ENCODE results near the gene MAN1A2. TPM values are rescaled to one million over a fixed set of nuclear protein-coding genes. Genes with fewer than 3 reads are reported as not detected.
"Not testable (repeated sequence)": the region's sequence is repeated elsewhere in the genome, so short reads cannot be mapped to it uniquely, and the experiment has no call there.

MAN1A2 gene
- total RNA-seq, 2 experiments from 2014 or later: 33.8 to 35.0 TPM

DNA sequence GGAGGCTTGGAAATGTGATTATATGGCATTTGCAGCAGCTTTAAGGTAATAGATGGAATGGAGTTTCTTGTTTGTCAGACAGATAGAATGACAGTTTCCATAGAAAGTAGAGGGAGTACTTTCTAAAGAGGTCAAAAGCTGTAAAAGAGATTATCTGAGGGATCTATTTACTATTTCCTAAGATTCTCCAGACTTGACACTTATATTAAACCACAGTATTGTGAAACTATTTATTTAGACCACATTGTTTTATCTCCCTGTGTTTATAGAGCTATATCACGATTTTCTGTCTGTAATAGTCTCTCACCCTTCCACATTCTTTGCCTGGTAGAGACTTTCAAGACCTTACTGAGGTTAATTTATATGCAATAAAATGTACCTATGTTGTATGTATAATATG lies 66.7 kb downstream of the MAN1A2 start:
- H3K9me3 Mint-ChIP-seq: no peaks in the 10 kb centered on the region
- no peak overlapping the region for H3K27ac Mint-ChIP-seq
- DNase-seq: no peak
- H3K4me1 Mint-ChIP-seq: no peaks in the 10 kb centered on the region
- peaks cover 4% of the 10 kb centered on the region for H3K36me3 Mint-ChIP-seq (ENCODE audit: low read depth)
- no peak overlapping the region for H3K4me3 Mint-ChIP-seq
- H3K27me3 Mint-ChIP-seq: no peaks in the 10 kb centered on the region
- POLR2A ChIA-PET: no interaction called here
- CTCF ChIA-PET: no interaction called here

- H3K27ac Mint-ChIP-seq: no peak overlapping the region
- CTCF ChIA-PET: interaction anchor here (0.6 kb wide), 1 partner anchor 13 kb away, joined by 3 read pairs; no protein-coding TSS in a partner anchor
- DNase-seq: no peak
- peaks cover 4% of the 10 kb centered on the region for H3K36me3 Mint-ChIP-seq (ENCODE audit: low read depth)
- POLR2A ChIA-PET: no interaction called here
- no peaks in the 10 kb centered on the region for H3K27me3 Mint-ChIP-seq
- no peaks in the 10 kb centered on the region for H3K9me3 Mint-ChIP-seq
- H3K4me3 Mint-ChIP-seq: no peak overlapping the region
- no peaks in the 10 kb centered on the region for H3K4me1 Mint-ChIP-seq
Measured at GRCh38 chr1:117436513-117436912, 69.3 kb downstream of the MAN1A2 start.

- Mint-ChIP-seq H3K27ac (no peak overlapping the region), H3K9me3 (peaks cover 16% of the 10 kb centered on the region), H3K27me3 (no peaks in the 10 kb centered on the region), H3K4me3 (no peak overlapping the region), H3K36me3 (ENCODE audit: low read depth) (peaks cover 46% of the 10 kb centered on the region), H3K4me1 (no peaks in the 10 kb centered on the region)
- no peak for DNase-seq
- ChIA-PET CTCF (interaction anchor here (1.0 kb wide), 1 partner anchor 308 kb away, joined by 3 read pairs; no protein-coding TSS in a partner anchor), POLR2A (no interaction called here)
Measured at GRCh38 chr1:117447661-117448060, 80.4 kb downstream of the MAN1A2 start.

GRCh38 chr1:117452216-117452615 lies 85.0 kb downstream of the MAN1A2 start:
- ChIA-PET POLR2A (no interaction called here), CTCF (no interaction called here)
- H3K27me3 Mint-ChIP-seq: no peaks in the 10 kb centered on the region
- peaks cover 11% of the 10 kb centered on the region for H3K9me3 Mint-ChIP-seq
- H3K4me3 Mint-ChIP-seq: no peak overlapping the region
- H3K4me1 Mint-ChIP-seq: peaks cover 1% of the 10 kb centered on the region
- H3K36me3 Mint-ChIP-seq (ENCODE audit: low read depth): peaks cover 47% of the 10 kb centered on the region
- no peak for DNase-seq
- no peak overlapping the region for H3K27ac Mint-ChIP-seq

- no peak for DNase-seq
- H3K36me3 Mint-ChIP-seq (ENCODE audit: low read depth): peaks cover 39% of the 10 kb centered on the region
- POLR2A ChIA-PET: no interaction called here
Measured at GRCh38 chr1:117453958-117454357, 86.7 kb downstream of the MAN1A2 start.

GRCh38 chr1:117458410-117458809 lies 91.2 kb downstream of the MAN1A2 start:
- CTCF ChIA-PET; H3K4me1 Mint-ChIP-seq; H3K4me3 Mint-ChIP-seq; H3K27me3 Mint-ChIP-seq; H3K27ac Mint-ChIP-seq; POLR2A ChIA-PET; H3K36me3 Mint-ChIP-seq (ENCODE audit: low read depth); H3K9me3 Mint-ChIP-seq; DNase-seq: not testable (repeated sequence)

More at GRCh38 chr1:117453958-117454357, 86.7 kb downstream of the MAN1A2 start:
- H3K9me3 Mint-ChIP-seq: peaks cover 11% of the 10 kb centered on the region
- CTCF ChIA-PET: no interaction called here
- H3K27ac Mint-ChIP-seq: no peak overlapping the region
- no peaks in the 10 kb centered on the region for H3K27me3 Mint-ChIP-seq
- peaks cover 1% of the 10 kb centered on the region for H3K4me1 Mint-ChIP-seq
- no peak overlapping the region for H3K4me3 Mint-ChIP-seq

DNA sequence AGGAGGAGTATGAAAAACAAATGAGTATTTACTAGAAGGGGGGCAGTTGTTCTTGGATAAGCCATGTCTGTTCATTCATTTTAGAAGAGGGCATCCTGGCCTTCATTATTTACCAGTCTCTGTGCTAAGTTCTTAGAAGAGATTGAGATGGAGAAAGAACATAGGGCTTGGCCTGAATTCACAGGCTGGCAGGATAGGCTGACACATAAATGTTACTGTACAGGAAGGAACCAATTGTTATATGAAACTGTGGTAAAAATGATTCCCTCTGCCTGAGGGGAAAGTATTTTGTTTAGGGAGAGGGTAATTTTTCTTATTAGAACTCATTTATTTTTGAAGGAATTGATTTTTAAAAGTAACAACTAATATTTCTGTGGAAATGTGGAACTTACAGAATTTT lies 99.5 kb downstream of the MAN1A2 start:
- Mint-ChIP-seq H3K27me3 (no peaks in the 10 kb centered on the region), H3K4me1 (no peaks in the 10 kb centered on the region), H3K36me3 (ENCODE audit: low read depth) (peaks cover 22% of the 10 kb centered on the region), H3K27ac (no peak overlapping the region), H3K4me3 (no peak overlapping the region), H3K9me3 (no peaks in the 10 kb centered on the region)
- ChIA-PET CTCF (no interaction called here), POLR2A (no interaction called here)
- no peak for DNase-seq

DNA sequence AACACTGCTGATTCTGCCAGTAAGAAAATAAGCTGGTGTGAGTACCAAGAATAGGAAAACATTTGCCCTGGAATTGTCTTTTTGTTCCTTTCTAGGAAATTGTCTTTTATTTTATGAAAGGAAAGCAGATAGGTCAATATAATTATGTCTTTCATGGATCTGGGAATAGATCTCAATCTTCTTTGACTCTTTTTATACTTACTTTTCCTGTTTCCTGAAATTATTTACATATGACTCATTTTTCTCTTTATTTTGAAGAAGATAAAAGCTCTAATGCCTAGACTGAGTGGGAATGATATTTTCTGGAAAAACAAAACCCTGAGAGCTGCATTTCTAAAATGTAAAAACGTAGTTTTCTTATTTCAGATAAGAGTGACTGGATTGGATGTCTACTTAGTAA lies 100.1 kb downstream of the MAN1A2 start:
- ChIA-PET CTCF (no interaction called here), POLR2A (no interaction called here)
- no peaks in the 10 kb centered on the region for H3K27me3 Mint-ChIP-seq
- no peaks in the 10 kb centered on the region for H3K9me3 Mint-ChIP-seq
- peaks cover 22% of the 10 kb centered on the region for H3K36me3 Mint-ChIP-seq (ENCODE audit: low read depth)
- no peak for DNase-seq
- no peak overlapping the region for H3K27ac Mint-ChIP-seq
- H3K4me1 Mint-ChIP-seq: no peaks in the 10 kb centered on the region
- H3K4me3 Mint-ChIP-seq: no peak overlapping the region

- H3K9me3 Mint-ChIP-seq: peaks cover 6% of the 10 kb centered on the region
- no peak for DNase-seq
- CTCF ChIA-PET: no interaction called here
Measured at GRCh38 chr1:117473063-117473462, 105.8 kb downstream of the MAN1A2 start.

DNA sequence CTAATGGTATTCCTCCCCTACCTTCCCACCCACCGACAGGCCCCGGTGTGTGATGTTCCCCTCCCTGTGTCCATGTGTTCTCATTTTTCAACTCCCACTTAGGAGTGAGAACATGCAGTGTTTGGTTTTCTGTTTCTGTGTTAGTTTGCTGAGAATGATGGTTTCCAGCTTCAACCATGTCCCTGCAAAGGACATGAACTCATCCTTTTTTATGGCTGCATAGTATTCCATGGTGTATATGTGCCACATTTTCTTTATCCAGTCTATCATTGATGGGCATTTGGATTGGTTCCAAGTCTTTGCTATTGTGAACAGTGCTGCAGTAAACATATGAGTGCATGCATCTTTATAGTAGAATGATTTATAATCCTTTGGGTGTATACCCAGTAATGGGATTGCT lies 108.2 kb downstream of the MAN1A2 start:
- H3K4me3 Mint-ChIP-seq, CTCF ChIA-PET, DNase-seq, H3K27me3 Mint-ChIP-seq, H3K27ac Mint-ChIP-seq, H3K9me3 Mint-ChIP-seq, POLR2A ChIA-PET, H3K4me1 Mint-ChIP-seq: not testable (repeated sequence)
- H3K36me3 Mint-ChIP-seq (ENCODE audit: low read depth): peaks cover 35% of the 10 kb centered on the region

More at GRCh38 chr1:117473063-117473462, 105.8 kb downstream of the MAN1A2 start:
- Mint-ChIP-seq H3K27ac (no peak overlapping the region), H3K4me1 (no peaks in the 10 kb centered on the region), H3K36me3 (ENCODE audit: low read depth) (peaks cover 34% of the 10 kb centered on the region), H3K4me3 (no peak overlapping the region), H3K27me3 (no peaks in the 10 kb centered on the region)
- POLR2A ChIA-PET: no interaction called here

DNA sequence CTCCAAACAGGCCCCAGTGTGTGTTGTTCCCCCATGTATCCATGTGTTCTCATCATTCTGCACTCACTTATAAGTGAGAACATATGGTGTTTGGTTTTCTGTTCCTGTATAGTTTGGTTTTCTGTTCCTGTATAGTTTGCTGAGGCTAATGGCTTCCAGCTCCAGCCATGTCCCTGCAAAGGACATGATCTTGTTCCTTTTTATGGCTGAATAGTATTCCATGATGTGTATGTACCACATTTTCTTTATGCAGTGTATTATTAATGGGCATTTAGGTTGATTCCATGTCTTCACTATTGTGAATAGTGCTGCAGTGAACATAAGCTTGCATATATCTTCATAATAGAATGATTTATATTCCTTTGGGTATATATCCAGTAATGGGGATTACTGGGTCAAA lies 111.8 kb downstream of the MAN1A2 start:
- no peaks in the 10 kb centered on the region for H3K4me1 Mint-ChIP-seq
- H3K27me3 Mint-ChIP-seq: no peaks in the 10 kb centered on the region
- no peak for DNase-seq
- H3K9me3 Mint-ChIP-seq: peaks cover 8% of the 10 kb centered on the region
- ChIA-PET CTCF (no interaction called here), POLR2A (no interaction called here)
- H3K36me3 Mint-ChIP-seq (ENCODE audit: low read depth): peaks cover 50% of the 10 kb centered on the region
- no peak overlapping the region for H3K4me3 Mint-ChIP-seq
- no peak overlapping the region for H3K27ac Mint-ChIP-seq

GRCh38 chr1:117481410-117481809 lies 114.2 kb downstream of the MAN1A2 start:
- peaks cover 39% of the 10 kb centered on the region for H3K36me3 Mint-ChIP-seq (ENCODE audit: low read depth)
- H3K4me3 Mint-ChIP-seq: no peak overlapping the region
- CTCF ChIA-PET: no interaction called here
- peaks cover 2% of the 10 kb centered on the region for H3K9me3 Mint-ChIP-seq
- no peaks in the 10 kb centered on the region for H3K27me3 Mint-ChIP-seq
- H3K4me1 Mint-ChIP-seq: no peaks in the 10 kb centered on the region
- POLR2A ChIA-PET: no interaction called here
- no peak overlapping the region for H3K27ac Mint-ChIP-seq
- no peak for DNase-seq

DNA sequence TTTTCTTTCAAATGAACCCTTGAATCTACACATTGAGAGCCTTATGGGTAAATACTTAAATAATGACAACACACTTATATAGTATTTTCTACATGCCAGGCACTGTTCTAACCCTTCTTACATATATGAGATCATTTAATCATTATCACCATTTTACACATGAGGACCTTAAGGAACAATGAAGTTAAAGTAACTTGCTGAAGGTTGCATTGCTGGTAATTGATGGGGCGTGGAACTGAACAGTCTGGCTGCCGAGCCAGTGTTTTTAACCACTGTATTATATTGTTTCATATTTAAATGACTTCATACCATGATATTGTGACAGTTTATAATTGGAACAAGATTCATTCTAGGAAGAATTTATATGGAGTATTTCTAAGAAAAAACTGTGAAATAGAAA lies 126.7 kb downstream of the MAN1A2 start:
- Mint-ChIP-seq H3K36me3 (ENCODE audit: low read depth) (peaks cover 5% of the 10 kb centered on the region), H3K4me3 (no peak overlapping the region), H3K4me1 (no peaks in the 10 kb centered on the region), H3K27ac (no peak overlapping the region), H3K9me3 (no peaks in the 10 kb centered on the region), H3K27me3 (no peaks in the 10 kb centered on the region)
- ChIA-PET CTCF (no interaction called here), POLR2A (no interaction called here)
- DNase-seq: no peak

DNA sequence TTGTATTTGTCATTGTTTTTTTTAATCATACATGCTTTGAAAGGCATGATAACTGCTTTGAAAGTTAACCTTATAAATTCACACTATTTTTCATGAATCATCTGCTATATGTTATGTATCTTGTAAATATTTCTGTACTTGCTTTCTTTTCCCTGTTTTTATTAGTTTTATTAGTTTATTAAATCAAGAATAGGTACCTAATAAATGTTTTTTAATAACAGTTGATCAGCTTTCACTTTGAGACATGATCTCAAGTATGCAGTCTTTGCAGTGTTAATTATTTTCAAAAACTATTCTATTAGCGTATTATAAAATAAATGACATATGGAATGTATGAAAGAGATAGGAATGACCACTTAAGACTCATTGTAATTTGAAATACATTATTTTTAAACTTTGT lies 127.8 kb downstream of the MAN1A2 start:
- Mint-ChIP-seq H3K4me3 (no peak overlapping the region), H3K9me3 (no peaks in the 10 kb centered on the region), H3K36me3 (ENCODE audit: low read depth) (peaks cover 5% of the 10 kb centered on the region), H3K4me1 (no peaks in the 10 kb centered on the region), H3K27ac (no peak overlapping the region), H3K27me3 (no peaks in the 10 kb centered on the region)
- POLR2A ChIA-PET: no interaction called here
- DNase-seq: no peak
- CTCF ChIA-PET: no interaction called here

- Mint-ChIP-seq H3K9me3 (no peaks in the 10 kb centered on the region), H3K4me3 (no peak overlapping the region), H3K4me1 (no peaks in the 10 kb centered on the region), H3K27me3 (no peaks in the 10 kb centered on the region), H3K36me3 (ENCODE audit: low read depth) (peaks cover 2% of the 10 kb centered on the region), H3K27ac (no peak overlapping the region)
- ChIA-PET POLR2A (no interaction called here), CTCF (no interaction called here)
- no peak for DNase-seq
Measured at GRCh38 chr1:117499071-117499470, 131.8 kb downstream of the MAN1A2 start.

Data from activated CD4-positive, alpha-beta memory T cell treated with anti-CD3 and anti-CD28 coated beads, Interleukin-2, amount 10 ng/mL, durations not matched to agents 7 days and 5 days (primary cell).